T-helper 9 cell (primary cell): ENCODE data around the gene MOXD1.
"Not testable (repeated sequence)": the region's sequence is repeated elsewhere in the genome, so short reads cannot be mapped to it uniquely, and the experiment has no call there.

Experiments
- DNase-seq: peaks from one replicate; pipeline ENCODE4 v3.0.0-alpha.2; 2020

The MOXD1 gene

DNA sequence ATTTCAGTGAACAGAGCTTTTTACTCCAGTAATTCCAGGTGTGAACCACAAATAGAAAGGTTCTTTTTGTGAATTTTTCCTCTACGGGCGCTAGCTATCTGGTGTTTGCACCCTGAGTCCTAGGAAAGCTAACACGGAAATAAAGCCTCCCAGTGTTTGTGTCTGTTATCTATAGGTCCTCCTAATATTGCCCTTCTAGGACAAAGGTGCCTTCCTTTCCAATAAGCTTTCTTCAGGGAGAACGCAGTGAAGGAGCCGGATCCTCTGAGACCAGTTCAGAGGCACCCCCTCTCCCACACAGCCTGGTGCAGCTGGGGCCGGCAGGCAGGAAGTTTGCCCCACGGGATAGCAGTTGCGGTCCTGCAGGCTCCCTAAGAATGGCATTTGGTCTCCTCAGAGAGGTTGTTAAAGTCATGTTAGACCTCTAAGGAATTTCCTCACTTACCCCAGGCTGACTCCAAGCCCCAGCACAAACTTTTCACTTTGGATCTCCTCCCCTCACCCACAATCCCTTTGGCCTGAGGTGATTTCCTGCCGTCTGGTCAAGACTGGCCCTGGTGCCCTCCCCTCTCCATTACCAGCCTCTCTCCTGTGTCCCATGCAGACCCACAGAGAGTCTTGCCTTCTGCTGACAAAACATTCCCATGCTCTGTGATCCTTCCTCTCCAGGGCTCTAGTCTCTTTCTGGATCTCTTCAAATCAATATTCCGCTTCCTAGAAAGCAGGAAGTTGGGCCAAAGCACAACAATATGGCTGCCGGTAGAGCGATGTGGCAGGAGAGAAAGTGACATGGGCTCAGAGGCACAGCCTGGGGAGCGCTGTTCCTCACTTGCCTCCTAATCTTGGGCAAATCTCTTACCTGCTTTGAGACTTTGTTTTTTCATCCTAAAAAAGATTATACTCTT is 126.0 kb downstream of the MOXD1 start:
- no peak for DNase-seq

GRCh38 chr6:132272776-132273175 is 128.5 kb downstream of the MOXD1 start:
- no peak for DNase-seq

GRCh38 chr6:132270726-132271402 is 130.4 kb downstream of the MOXD1 start:
- DNase-seq = no peak

GRCh38 chr6:132268666-132269065 is 132.6 kb downstream of the MOXD1 start:
- not testable (repeated sequence) for DNase-seq

GRCh38 chr6:132268209-132268608 is 133.1 kb downstream of the MOXD1 start:
- DNase-seq = no peak

DNA sequence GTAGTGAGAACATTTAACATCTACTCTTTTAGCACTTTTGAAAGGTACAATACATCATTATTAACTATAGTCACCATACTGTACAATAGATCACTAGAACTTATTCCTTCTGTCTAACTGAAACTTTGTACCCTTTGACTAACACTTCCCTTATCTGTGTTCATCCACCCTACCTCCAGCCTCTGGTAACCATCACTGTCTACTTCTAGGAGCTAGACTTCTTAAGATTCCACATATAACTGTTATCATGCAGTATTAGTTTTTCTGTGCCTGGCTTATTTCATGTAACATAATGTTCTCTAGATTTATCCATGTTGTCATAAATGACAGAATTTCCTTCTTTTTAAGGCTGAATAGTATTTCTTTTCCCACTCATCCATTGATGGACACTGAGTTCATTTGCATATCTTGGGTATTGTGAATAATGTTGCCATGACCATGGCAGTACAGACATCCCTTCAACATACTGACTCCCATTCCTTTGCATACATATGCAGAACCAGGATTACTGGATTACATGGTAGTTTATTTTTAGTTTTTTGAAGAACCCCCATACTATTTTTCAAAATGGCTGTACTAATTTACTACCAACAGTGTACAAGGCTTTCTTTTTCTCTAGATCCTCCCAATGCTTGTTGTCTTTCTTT is 135.7 kb downstream of the MOXD1 start:
- no peak for DNase-seq

DNA sequence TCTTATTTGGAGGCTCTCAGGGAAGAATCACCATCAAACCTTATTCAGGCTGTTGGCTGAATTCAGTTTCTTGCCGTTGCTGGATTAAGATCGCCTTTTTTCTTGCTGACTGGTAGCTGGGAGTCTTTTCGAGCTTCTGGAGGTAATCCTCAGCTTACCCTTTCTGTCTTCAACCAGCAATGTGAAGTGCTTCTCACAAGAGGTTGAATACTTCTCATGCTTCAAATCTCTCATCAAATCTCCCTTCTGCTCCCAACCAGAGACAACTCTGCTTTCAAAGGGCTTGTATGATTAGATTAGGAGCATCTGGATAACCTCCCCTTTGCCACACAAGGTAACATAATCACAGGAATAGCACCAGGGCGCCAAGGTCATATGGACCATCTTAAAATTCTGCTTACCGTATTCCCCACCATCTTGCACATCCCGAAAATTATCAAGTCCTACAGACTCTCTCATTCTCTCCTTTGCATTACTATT is 137.2 kb downstream of the MOXD1 start:
- no peak for DNase-seq

GRCh38 chr6:132261354-132261753 is 139.9 kb downstream of the MOXD1 start:
- DNase-seq = no peak

GRCh38 chr6:132259070-132259469 is 142.2 kb downstream of the MOXD1 start:
- no peak for DNase-seq

GRCh38 chr6:132257561-132257960 is 143.7 kb downstream of the MOXD1 start:
- no peak for DNase-seq

DNA sequence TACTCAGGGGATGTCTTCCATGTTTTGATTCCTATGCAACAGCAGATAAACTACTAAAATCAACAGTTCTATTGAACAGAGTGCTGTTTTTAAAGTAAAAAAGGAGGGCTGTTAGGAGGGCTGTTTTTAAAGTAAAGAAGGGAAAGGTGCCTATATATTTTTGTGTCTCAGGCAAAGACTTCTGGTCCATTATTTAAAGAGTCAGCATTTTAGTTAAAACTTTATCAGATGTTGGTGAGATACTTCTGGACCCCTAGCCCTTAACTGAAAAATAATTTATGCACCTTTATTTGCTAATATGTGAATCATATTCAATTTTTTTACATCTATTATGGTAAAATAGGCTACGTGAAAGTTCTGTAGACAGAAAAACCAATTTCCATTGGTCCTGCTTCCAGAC is 144.8 kb downstream of the MOXD1 start:
- DNase-seq = no peak

DNA sequence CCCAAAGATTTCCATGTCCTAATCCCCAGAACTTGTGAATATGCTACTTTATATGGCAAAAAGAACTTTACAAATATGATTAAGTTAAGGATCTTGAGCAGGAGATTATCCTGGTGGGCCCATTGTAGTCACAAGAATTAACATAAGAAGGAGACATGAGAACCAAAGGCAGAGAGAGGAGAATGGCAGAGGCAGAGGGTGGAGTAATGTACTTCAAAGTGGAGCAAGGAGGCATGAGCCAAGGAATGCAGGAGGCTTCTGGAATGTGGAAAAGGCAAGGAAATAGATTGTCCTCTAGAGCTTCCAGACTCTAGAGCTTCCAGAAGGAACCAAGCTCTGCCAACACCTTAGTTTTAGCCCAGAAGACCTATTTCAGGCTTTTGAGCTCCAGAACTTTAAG is 147.4 kb downstream of the MOXD1 start:
- no peak for DNase-seq

DNA sequence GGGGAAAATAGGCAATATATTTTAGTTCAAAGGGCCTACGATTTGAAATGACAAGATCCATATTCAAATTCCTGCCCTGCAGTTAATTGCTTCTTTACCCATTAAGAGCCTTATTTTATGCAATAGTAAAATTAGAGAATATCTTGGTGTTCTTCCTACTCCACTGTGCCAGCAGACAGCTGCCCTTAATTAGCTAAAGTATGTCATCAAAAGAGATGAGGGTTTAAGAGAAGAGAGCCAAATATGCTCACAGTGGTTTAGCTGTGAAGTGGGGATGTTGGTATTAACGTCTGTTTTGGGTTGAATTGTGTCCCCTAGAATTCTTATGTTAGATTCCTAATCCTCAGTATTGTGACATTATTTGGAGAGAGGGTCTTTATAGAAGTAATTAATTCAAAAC is 148.1 kb downstream of the MOXD1 start:
- no peak for DNase-seq

- no peak for DNase-seq
Observed at GRCh38 chr6:132252113-132252512, 149.2 kb downstream of the MOXD1 start.

DNA sequence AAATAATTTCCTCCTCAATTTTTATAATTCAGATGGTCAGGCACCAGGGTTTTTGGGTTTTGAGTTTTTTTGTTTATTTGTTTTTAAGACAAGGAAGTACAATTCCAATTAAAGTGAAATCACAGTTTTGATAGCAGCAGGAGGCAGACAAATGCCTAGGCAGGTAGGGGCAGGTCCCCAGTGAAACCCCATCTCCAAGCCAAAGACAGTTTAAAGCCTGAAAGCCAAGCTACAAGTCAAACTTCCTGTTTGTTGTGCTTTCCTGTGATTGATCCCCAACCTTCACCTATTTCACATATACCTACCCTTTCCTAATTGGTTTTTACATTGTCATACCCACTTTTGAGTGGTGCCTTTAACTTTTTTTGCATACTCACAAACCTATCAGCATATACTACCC is 149.6 kb downstream of the MOXD1 start:
- no peak for DNase-seq

GRCh38 chr6:132247381-132248159 is 153.7 kb downstream of the MOXD1 start:
- DNase-seq = no peak

GRCh38 chr6:132246632-132247270 is 154.5 kb downstream of the MOXD1 start:
- no peak for DNase-seq

GRCh38 chr6:132246120-132246617 is 155.1 kb downstream of the MOXD1 start:
- DNase-seq = no peak
